HepG2 (cell line): ENCODE results near the gene MDP1. TPM values are rescaled to one million over a fixed set of nuclear protein-coding genes. Genes with fewer than 3 reads are reported as not detected.

Experiments used
- BCL6 ChIP-seq: IDR thresholded peaks from 2 replicates; pipeline ENCODE4 v1.6.1; 2016; ENCODE audit warnings: missing genetic modification reagents, missing compliant biosample characterization
- CC2D1A ChIP-seq: sonication (generic); formaldehyde crosslinking; IDR thresholded peaks from 2 replicates; pipeline ENCODE4 v1.8.1; 2023; ENCODE audit warnings: mild to moderate bottlenecking, missing genetic modification reagents
- ISL2 ChIP-seq: sonication (generic); formaldehyde crosslinking; IDR thresholded peaks from 2 replicates; pipeline ENCODE4 v1.5.0; 2020; ENCODE audit warnings: missing genetic modification reagents
- KDM1A ChIP-seq: IDR thresholded peaks from 2 replicates; pipeline ENCODE4 v1.6.1; 2016; ENCODE audit warnings: missing compliant biosample characterization
- MED8 ChIP-seq: sonication (generic); formaldehyde crosslinking; IDR thresholded peaks from 2 replicates; pipeline ENCODE4 v1.8.1; 2023; ENCODE audit warnings: mild to moderate bottlenecking, missing genetic modification reagents; ENCODE audit not compliant: insufficient replicate concordance
- MZF1 ChIP-seq: sonication (generic); formaldehyde crosslinking; IDR thresholded peaks from 2 replicates; pipeline ENCODE4 v1.8.1; 2023; ENCODE audit warnings: mild to moderate bottlenecking, missing genetic modification reagents, borderline replicate concordance
- PHF20 ChIP-seq: sonication (generic); formaldehyde crosslinking; IDR thresholded peaks from 2 replicates; pipeline ENCODE4 v1.5.0; 2020; ENCODE audit warnings: mild to moderate bottlenecking, missing genetic modification reagents
- RBM22 ChIP-seq: fragments of 200-400 bp; formaldehyde crosslinking; optimal IDR thresholded peaks from 2 replicates; pipeline ENCODE3; 2017; ENCODE audit warnings: mild to moderate bottlenecking, low read length, moderate library complexity
- RCOR2 ChIP-seq: IDR thresholded peaks from 2 replicates; pipeline ENCODE4 v1.6.1; 2016; ENCODE audit warnings: missing biosample characterization, missing genetic modification reagents
- REPIN1 ChIP-seq: sonication (generic); formaldehyde crosslinking; IDR thresholded peaks from 2 replicates; pipeline ENCODE4 v1.8.0; 2022; ENCODE audit warnings: missing genetic modification reagents, low read depth, mild to moderate bottlenecking, borderline replicate concordance
- SIN3A ChIP-seq: IDR thresholded peaks from 2 replicates; pipeline ENCODE4 v1.6.1; 2011; ENCODE audit warnings: low read depth, mild to moderate bottlenecking, control low read depth, low read length, borderline replicate concordance
- ZC3H13 ChIP-seq: sonication (generic); formaldehyde crosslinking; IDR thresholded peaks from 2 replicates; pipeline ENCODE4 v1.8.1; 2023; ENCODE audit warnings: mild to moderate bottlenecking, missing genetic modification reagents, moderate library complexity
- ZFAT ChIP-seq: sonication (generic); formaldehyde crosslinking; conservative IDR thresholded peaks from 2 replicates; pipeline ENCODE4 v1.8.1; 2023; ENCODE audit warnings: missing genetic modification reagents, inconsistent platforms
- ZNF235 ChIP-seq: sonication (generic); formaldehyde crosslinking; IDR thresholded peaks from 2 replicates; pipeline ENCODE4 v1.8.1; 2023; ENCODE audit warnings: mild to moderate bottlenecking, missing genetic modification reagents, borderline replicate concordance
- ZNF713 ChIP-seq: sonication (generic); formaldehyde crosslinking; IDR thresholded peaks from 2 replicates; pipeline ENCODE4 v1.4.0; 2020; ENCODE audit warnings: mild to moderate bottlenecking, missing genetic modification reagents
- polyA plus RNA-seq, 8 experiments: library from polyadenylated mRNA; depleted of rRNA in 3 of 8; stranded (reverse) in 7 of 8; unstranded in 1 of 8; fragments of >200 nt; fragmentation: Illumina TruSeq in 4 of 8; extraction: Trizol in 4 of 8; gene quantifications; 2 replicates each; pipeline versions ENCODE4 v1.2.1 to v1.2.3, GENCODE V29; 2011 to 2016; ENCODE audit warnings: low read depth in 4 of 8, missing spikeins in 1 of 8, mixed read lengths in 1 of 8; ENCODE audit not compliant: insufficient read depth in 1 of 8
- total RNA-seq, 5 experiments: library from RNA; depleted of rRNA; stranded (reverse); fragments of >200 nt; fragmentation: Illumina TruSeq; extraction: Trizol; gene quantifications; 2 replicates each; pipeline ENCODE4 v1.2.3, GENCODE V29; 2016; ENCODE audit warnings: low read depth in 1 of 5
- TF ChIP-seq, protein P1 (sequence below): sonication (generic); formaldehyde crosslinking; IDR thresholded peaks from 2 replicates; pipeline ENCODE4 v1.5.1; 2020; ENCODE audit warnings: missing genetic modification reagents, mild to moderate bottlenecking, borderline replicate concordance
- TF ChIP-seq, protein P2 (sequence below): sonication (generic); formaldehyde crosslinking; IDR thresholded peaks from 2 replicates; pipeline ENCODE4 v1.9.0; 2022; ENCODE audit warnings: low read depth, missing genetic modification reagents
- TF ChIP-seq, protein P3 (sequence below): IDR thresholded peaks from 2 replicates; pipeline ENCODE4 v1.6.1; 2016; ENCODE audit warnings: low read depth, borderline replicate concordance
- TF ChIP-seq, protein P4 (sequence below): IDR thresholded peaks from 2 replicates; pipeline ENCODE4 v1.6.1; 2016; ENCODE audit warnings: mild to moderate bottlenecking
- TF ChIP-seq, protein P5 (sequence below): sonication (generic); formaldehyde crosslinking; IDR thresholded peaks from 2 replicates; pipeline ENCODE4 v1.9.0; 2022; ENCODE audit warnings: missing genetic modification reagents, mild to moderate bottlenecking, borderline replicate concordance
- TF ChIP-seq, protein P6 (sequence below): sonication (generic); formaldehyde crosslinking; IDR thresholded peaks from 2 replicates; pipeline ENCODE4 v1.8.0; 2022; ENCODE audit warnings: mild to moderate bottlenecking, missing genetic modification reagents

MDP1 gene
- total and polyA plus RNA-seq, 2 of the 13 experiments (the other 11 are each of a cell fraction or from before 2014, with no cell fraction given) = 44.1 to 48.7 TPM

DNA sequence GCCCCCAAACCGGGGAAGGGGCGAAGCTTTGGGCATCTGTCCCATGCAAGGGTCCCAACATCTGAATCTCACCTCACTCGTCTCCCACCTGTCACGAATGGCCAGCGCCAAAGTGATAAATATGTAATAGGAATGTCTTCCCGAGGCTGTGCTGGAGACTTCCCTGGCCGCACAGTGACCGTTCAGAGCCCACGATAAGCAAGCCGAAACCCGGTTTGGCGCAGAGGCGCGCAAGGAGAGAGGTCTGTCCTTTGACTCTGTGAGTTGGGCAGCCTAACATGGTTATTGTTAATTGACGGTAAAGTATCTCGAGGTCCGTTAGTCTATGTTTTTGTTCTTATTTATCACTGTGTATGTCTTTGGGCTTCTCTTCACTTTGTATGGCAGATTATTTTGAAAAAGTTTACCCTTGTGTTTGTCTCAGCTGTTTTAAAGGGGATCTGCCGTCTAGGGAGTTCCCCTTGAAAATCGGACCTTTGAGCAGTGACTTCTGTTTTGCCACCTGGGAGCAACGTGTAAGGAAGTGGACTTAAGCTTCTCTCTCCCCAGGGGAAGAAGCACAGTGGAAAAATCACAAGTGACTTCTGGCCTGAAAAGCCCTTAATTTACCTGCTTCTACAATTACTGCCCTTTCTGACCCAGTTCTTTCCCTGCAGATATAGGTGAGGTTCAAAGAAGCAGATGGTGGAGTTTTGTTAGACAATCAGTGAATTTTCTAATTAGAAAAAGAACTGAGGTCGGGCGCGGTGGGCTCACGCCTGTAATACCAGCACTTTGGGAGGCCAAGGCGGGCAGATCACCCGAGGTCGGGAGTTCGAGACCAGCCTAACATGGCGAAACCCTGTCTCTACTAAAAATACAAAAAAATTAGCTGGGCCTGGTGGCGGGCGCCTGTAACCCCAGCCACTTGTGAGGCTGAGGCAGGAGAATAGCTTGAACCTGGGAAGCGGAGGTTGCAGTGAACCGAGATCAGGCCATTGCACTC, 19.5 kb downstream of the MDP1 start (continued):
- TF ChIP-seq PHF20 (CRISPR knock-in tag) (no peak), MZF1 (CRISPR knock-in tag) (no peak), KDM1A (no peak), RCOR2 (CRISPR knock-in tag) (no peak), ZNF713 (CRISPR knock-in tag) (no peak), SIN3A (peak; percentile 49; the same call in 1 of the 2 replicates), ISL2 (no peak), REPIN1 (CRISPR knock-in tag) (no peak), CC2D1A (no peak), ZC3H13 (no peak), ZFAT (peak; percentile 16; the same call in 1 of the 2 replicates), RBM22 (no peak), ZNF235 (no peak), MED8 (CRISPR knock-in tag) (no peak), BCL6 (no peak)
- TF ChIP-seq, protein P1, sequence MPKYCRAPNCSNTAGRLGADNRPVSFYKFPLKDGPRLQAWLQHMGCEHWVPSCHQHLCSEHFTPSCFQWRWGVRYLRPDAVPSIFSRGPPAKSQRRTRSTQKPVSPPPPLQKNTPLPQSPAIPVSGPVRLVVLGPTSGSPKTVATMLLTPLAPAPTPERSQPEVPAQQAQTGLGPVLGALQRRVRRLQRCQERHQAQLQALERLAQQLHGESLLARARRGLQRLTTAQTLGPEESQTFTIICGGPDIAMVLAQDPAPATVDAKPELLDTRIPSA (CRISPR knock-in tag) = no peak
- TF ChIP-seq, protein P2, sequence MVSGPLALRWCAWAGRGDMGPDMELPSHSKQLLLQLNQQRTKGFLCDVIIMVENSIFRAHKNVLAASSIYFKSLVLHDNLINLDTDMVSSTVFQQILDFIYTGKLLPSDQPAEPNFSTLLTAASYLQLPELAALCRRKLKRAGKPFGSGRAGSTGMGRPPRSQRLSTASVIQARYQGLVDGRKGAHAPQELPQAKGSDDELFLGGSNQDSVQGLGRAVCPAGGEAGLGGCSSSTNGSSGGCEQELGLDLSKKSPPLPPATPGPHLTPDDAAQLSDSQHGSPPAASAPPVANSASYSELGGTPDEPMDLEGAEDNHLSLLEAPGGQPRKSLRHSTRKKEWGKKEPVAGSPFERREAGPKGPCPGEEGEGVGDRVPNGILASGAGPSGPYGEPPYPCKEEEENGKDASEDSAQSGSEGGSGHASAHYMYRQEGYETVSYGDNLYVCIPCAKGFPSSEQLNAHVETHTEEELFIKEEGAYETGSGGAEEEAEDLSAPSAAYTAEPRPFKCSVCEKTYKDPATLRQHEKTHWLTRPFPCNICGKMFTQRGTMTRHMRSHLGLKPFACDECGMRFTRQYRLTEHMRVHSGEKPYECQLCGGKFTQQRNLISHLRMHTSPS = no peak; the same call in 1 of the 2 replicates
- TF ChIP-seq, protein P3, sequence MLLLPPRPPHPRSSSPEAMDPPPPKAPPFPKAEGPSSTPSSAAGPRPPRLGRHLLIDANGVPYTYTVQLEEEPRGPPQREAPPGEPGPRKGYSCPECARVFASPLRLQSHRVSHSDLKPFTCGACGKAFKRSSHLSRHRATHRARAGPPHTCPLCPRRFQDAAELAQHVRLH = no peak
- TF ChIP-seq, protein P4, sequence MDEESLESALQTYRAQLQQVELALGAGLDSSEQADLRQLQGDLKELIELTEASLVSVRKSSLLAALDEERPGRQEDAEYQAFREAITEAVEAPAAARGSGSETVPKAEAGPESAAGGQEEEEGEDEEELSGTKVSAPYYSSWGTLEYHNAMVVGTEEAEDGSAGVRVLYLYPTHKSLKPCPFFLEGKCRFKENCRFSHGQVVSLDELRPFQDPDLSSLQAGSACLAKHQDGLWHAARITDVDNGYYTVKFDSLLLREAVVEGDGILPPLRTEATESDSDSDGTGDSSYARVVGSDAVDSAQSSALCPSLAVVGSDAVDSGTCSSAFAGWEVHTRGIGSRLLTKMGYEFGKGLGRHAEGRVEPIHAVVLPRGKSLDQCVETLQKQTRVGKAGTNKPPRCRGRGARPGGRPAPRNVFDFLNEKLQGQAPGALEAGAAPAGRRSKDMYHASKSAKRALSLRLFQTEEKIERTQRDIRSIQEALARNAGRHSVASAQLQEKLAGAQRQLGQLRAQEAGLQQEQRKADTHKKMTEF (CRISPR knock-in tag) = no peak; the same call in 1 of the 2 replicates
- TF ChIP-seq, protein P5, sequence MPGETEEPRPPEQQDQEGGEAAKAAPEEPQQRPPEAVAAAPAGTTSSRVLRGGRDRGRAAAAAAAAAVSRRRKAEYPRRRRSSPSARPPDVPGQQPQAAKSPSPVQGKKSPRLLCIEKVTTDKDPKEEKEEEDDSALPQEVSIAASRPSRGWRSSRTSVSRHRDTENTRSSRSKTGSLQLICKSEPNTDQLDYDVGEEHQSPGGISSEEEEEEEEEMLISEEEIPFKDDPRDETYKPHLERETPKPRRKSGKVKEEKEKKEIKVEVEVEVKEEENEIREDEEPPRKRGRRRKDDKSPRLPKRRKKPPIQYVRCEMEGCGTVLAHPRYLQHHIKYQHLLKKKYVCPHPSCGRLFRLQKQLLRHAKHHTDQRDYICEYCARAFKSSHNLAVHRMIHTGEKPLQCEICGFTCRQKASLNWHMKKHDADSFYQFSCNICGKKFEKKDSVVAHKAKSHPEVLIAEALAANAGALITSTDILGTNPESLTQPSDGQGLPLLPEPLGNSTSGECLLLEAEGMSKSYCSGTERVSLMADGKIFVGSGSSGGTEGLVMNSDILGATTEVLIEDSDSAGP (CRISPR knock-in tag) = no peak
- TF ChIP-seq, protein P6, sequence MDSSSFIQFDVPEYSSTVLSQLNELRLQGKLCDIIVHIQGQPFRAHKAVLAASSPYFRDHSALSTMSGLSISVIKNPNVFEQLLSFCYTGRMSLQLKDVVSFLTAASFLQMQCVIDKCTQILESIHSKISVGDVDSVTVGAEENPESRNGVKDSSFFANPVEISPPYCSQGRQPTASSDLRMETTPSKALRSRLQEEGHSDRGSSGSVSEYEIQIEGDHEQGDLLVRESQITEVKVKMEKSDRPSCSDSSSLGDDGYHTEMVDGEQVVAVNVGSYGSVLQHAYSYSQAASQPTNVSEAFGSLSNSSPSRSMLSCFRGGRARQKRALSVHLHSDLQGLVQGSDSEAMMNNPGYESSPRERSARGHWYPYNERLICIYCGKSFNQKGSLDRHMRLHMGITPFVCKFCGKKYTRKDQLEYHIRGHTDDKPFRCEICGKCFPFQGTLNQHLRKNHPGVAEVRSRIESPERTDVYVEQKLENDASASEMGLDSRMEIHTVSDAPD (CRISPR knock-in tag) = no peak; the same call in none of the 2 replicates
